ENCODE results near the gene RAB15. TPM values are rescaled to one million over a fixed set of nuclear protein-coding genes. Genes with fewer than 3 reads are reported as not detected.

Gene RAB15
- total RNA-seq (11.4 TPM), polyA plus RNA-seq (10.4 TPM)

GRCh38 chr14:64971943-64972791, at the start of gene RAB15:
RAB15 (minus strand) TSS chr14:64972336; CDS start chr14:64972076, 260 bp downstream.
- WGBS, result under 1% methylated on average over 92 of the region's 96 CpGs
- Histone ChIP-seq H3K4me1 (ENCODE audit: insufficient read depth) (peaks cover 1% of the 10 kb centered on the region), H3K27ac (ENCODE audit: low read depth) (peak within 1 kb of the TSS; percentile 60), H3K36me3 (ENCODE audit: insufficient read depth) (no peaks in the 10 kb centered on the region), H3K4me3 (ENCODE audit: low read depth, low read length) (peak within 1 kb of the TSS; percentile 69)
- DNase-seq (ENCODE audit: extremely low spot score), result no peak

GRCh38 chr14:65019944-65020566, 47.9 kb upstream of the RAB15 start:
- Histone ChIP-seq H3K4me1 (ENCODE audit: insufficient read depth) (no peaks in the 10 kb centered on the region), H3K4me3 (ENCODE audit: low read depth, low read length) (no peak overlapping the region), H3K36me3 (ENCODE audit: insufficient read depth) (no peaks in the 10 kb centered on the region), H3K27ac (ENCODE audit: low read depth) (no peak overlapping the region)
- 59% methylated on average over 9 of the region's 9 CpGs for WGBS
- DNase-seq (ENCODE audit: extremely low spot score), result peak; percentile 64

- no peak for DNase-seq (ENCODE audit: extremely low spot score)
- H3K4me3 ChIP-seq (ENCODE audit: low read depth, low read length), result no peak overlapping the region
- 90% methylated on average over 4 of the region's 4 CpGs for WGBS
- H3K4me1 ChIP-seq (ENCODE audit: insufficient read depth), result no peaks in the 10 kb centered on the region
- no peaks in the 10 kb centered on the region for H3K36me3 ChIP-seq (ENCODE audit: insufficient read depth)
- no peak overlapping the region for H3K27ac ChIP-seq (ENCODE audit: low read depth)
These were observed 44.3 kb upstream of the RAB15 start for GRCh38 chr14:65016471-65016870.

- Histone ChIP-seq H3K4me3 (ENCODE audit: low read depth, low read length) (no peak overlapping the region), H3K4me1 (ENCODE audit: insufficient read depth) (no peaks in the 10 kb centered on the region), H3K27ac (ENCODE audit: low read depth) (no peak overlapping the region), H3K36me3 (ENCODE audit: insufficient read depth) (no peaks in the 10 kb centered on the region)
- WGBS, result 94% methylated on average over 3 of the region's 3 CpGs
- DNase-seq (ENCODE audit: extremely low spot score), result no peak
These were observed 43.3 kb upstream of the RAB15 start for GRCh38 chr14:65015391-65015790.

- Histone ChIP-seq H3K4me3 (ENCODE audit: low read depth, low read length) (no peak overlapping the region), H3K36me3 (ENCODE audit: insufficient read depth) (no peaks in the 10 kb centered on the region), H3K4me1 (ENCODE audit: insufficient read depth) (no peaks in the 10 kb centered on the region), H3K27ac (ENCODE audit: low read depth) (no peak overlapping the region)
- no peak for DNase-seq (ENCODE audit: extremely low spot score)
- 72% methylated on average over 4 of the region's 4 CpGs for WGBS
These were observed 40.2 kb upstream of the RAB15 start for GRCh38 chr14:65012353-65012752.

GRCh38 chr14:65011538-65011937, 39.4 kb upstream of the RAB15 start:
- H3K4me1 ChIP-seq (ENCODE audit: insufficient read depth), result no peaks in the 10 kb centered on the region
- no peak for DNase-seq (ENCODE audit: extremely low spot score)
- H3K4me3 ChIP-seq (ENCODE audit: low read depth, low read length), result no peak overlapping the region
- no peak overlapping the region for H3K27ac ChIP-seq (ENCODE audit: low read depth)
- WGBS, result 87% methylated on average over 10 of the region's 10 CpGs
- H3K36me3 ChIP-seq (ENCODE audit: insufficient read depth), result no peaks in the 10 kb centered on the region

- Histone ChIP-seq H3K4me1 (ENCODE audit: insufficient read depth) (no peaks in the 10 kb centered on the region), H3K36me3 (ENCODE audit: insufficient read depth) (no peaks in the 10 kb centered on the region), H3K27ac (ENCODE audit: low read depth) (no peak overlapping the region), H3K4me3 (ENCODE audit: low read depth, low read length) (no peak overlapping the region)
- 86% methylated on average over 5 of the region's 5 CpGs for WGBS
- DNase-seq (ENCODE audit: extremely low spot score), result no peak
These were observed 38.2 kb upstream of the RAB15 start for GRCh38 chr14:65010211-65010931.

GRCh38 chr14:65007202-65007601, 35.1 kb upstream of the RAB15 start:
- H3K36me3 ChIP-seq (ENCODE audit: insufficient read depth), result no peaks in the 10 kb centered on the region
- no peak overlapping the region for H3K4me3 ChIP-seq (ENCODE audit: low read depth, low read length)
- no peaks in the 10 kb centered on the region for H3K4me1 ChIP-seq (ENCODE audit: insufficient read depth)
- H3K27ac ChIP-seq (ENCODE audit: low read depth), result no peak overlapping the region
- no peak for DNase-seq (ENCODE audit: extremely low spot score)
- whole genome bisulfite sequencing, result 86% methylated on average over 1 of the region's 1 CpG

- Histone ChIP-seq H3K36me3 (ENCODE audit: insufficient read depth) (no peaks in the 10 kb centered on the region), H3K4me3 (ENCODE audit: low read depth, low read length) (no peak overlapping the region), H3K4me1 (ENCODE audit: insufficient read depth) (no peaks in the 10 kb centered on the region), H3K27ac (ENCODE audit: low read depth) (no peak overlapping the region)
- DNase-seq (ENCODE audit: extremely low spot score), result no peak
- WGBS, result 85% methylated on average over 6 of the region's 6 CpGs
These were observed 34.2 kb upstream of the RAB15 start for GRCh38 chr14:65006261-65006721.

GRCh38 chr14:65003394-65003793, 31.3 kb upstream of the RAB15 start:
- no peak overlapping the region for H3K4me3 ChIP-seq (ENCODE audit: low read depth, low read length)
- no peak overlapping the region for H3K27ac ChIP-seq (ENCODE audit: low read depth)
- no peaks in the 10 kb centered on the region for H3K36me3 ChIP-seq (ENCODE audit: insufficient read depth)
- no peaks in the 10 kb centered on the region for H3K4me1 ChIP-seq (ENCODE audit: insufficient read depth)
- no peak for DNase-seq (ENCODE audit: extremely low spot score)
- 93% methylated on average over 2 of the region's 2 CpGs for WGBS

- no peak for DNase-seq (ENCODE audit: extremely low spot score)
- Histone ChIP-seq H3K36me3 (ENCODE audit: insufficient read depth) (no peaks in the 10 kb centered on the region), H3K4me1 (ENCODE audit: insufficient read depth) (no peaks in the 10 kb centered on the region), H3K4me3 (ENCODE audit: low read depth, low read length) (no peak overlapping the region), H3K27ac (ENCODE audit: low read depth) (no peak overlapping the region)
- WGBS, result 78% methylated on average over 6 of the region's 6 CpGs
These were observed 30.6 kb upstream of the RAB15 start for GRCh38 chr14:65002586-65003210.

GRCh38 chr14:65001723-65002122, 29.6 kb upstream of the RAB15 start:
- 97% methylated on average over 6 of the region's 6 CpGs for WGBS
- no peak overlapping the region for H3K27ac ChIP-seq (ENCODE audit: low read depth)
- no peaks in the 10 kb centered on the region for H3K36me3 ChIP-seq (ENCODE audit: insufficient read depth)
- H3K4me3 ChIP-seq (ENCODE audit: low read depth, low read length), result no peak overlapping the region
- no peaks in the 10 kb centered on the region for H3K4me1 ChIP-seq (ENCODE audit: insufficient read depth)
- DNase-seq (ENCODE audit: extremely low spot score), result no peak

GRCh38 chr14:65000898-65001591, 28.9 kb upstream of the RAB15 start:
- H3K4me3 ChIP-seq (ENCODE audit: low read depth, low read length), result no peak overlapping the region
- no peak for DNase-seq (ENCODE audit: extremely low spot score)
- no peak overlapping the region for H3K27ac ChIP-seq (ENCODE audit: low read depth)
- no peaks in the 10 kb centered on the region for H3K4me1 ChIP-seq (ENCODE audit: insufficient read depth)
- no peaks in the 10 kb centered on the region for H3K36me3 ChIP-seq (ENCODE audit: insufficient read depth)
- 68% methylated on average over 6 of the region's 6 CpGs for WGBS

Measured in urinary bladder (tissue), 4 donors.